Right lobe of liver (tissue), 6 donors: ENCODE results near the gene ASPSCR1. TPM values are rescaled to one million over a fixed set of nuclear protein-coding genes. Genes with fewer than 3 reads are reported as not detected.

ENCODE experiments used
- ATAC-seq, 4 donors: fragments of 200-7000 bp; cut with Tn5 transposase; one replicate each; pipeline ENCODE4 v1.9.1; 2020; ENCODE audit warnings: mild to moderate bottlenecking in 4 of 4, moderate library complexity in 4 of 4
- DNase-seq, 3 donors: peaks; one replicate each; pipeline ENCODE4 v3.0.0-alpha.2; 2020
- H3K27ac ChIP-seq, 3 donors: fragments of 200-600 bp; one replicate each; pipeline ENCODE4 v1.8.0; 2022
- H3K27me3 ChIP-seq, 2 donors: fragments of 200-600 bp; one replicate each; pipeline ENCODE4 v1.8.0; 2022
- H3K36me3 ChIP-seq, 4 donors: fragments of 200-600 bp; sonication (generic) in 1 of 4; one replicate each; pipeline versions ENCODE4 v1.5.1 to v1.8.0; 2017 to 2022; ENCODE audit warnings: control low read depth in 1 of 4
- H3K4me1 ChIP-seq, 4 donors: fragments of 200-600 bp; sonication (generic) in 1 of 4; one replicate each; pipeline versions ENCODE4 v1.5.1 to v1.8.0; 2017 to 2022; ENCODE audit warnings: control low read depth in 1 of 4
- H3K4me3 ChIP-seq, 3 donors: fragments of 200-600 bp; one replicate each; pipeline ENCODE4 v1.8.0; 2022
- H3K9me3 ChIP-seq, 4 donors: fragments of 200-600 bp; sonication (generic) in 1 of 4; one replicate each; pipeline versions ENCODE4 v1.5.1 to v1.8.0; 2017 to 2022; ENCODE audit warnings: control low read depth in 1 of 4
- POLR2A ChIP-seq: fragments of 450-650 bp; IDR thresholded peaks from one replicate; pipeline ENCODE4 v1.6.1; 2017; ENCODE audit warnings: antibody characterized with exemption, mild to moderate bottlenecking
- WGBS: methylation state at CpG from one replicate; pipeline ENCODE4 v1.1.6; 2018; ENCODE audit warnings: low coverage, low lambda C conversion rate; ENCODE audit not compliant: insufficient coverage; ENCODE audit errors: missing lambda C conversion rate; 5-methylcytosine and 5-hydroxymethylcytosine counted together
- intact Hi-C, 2 donors: fragments of 100-400 bp; cut with DNase I; formaldehyde crosslinking; loops; one replicate each; pipeline versions ENCODE4 v1.11.2 to v1.14.1; 2022
- total RNA-seq, 6 experiments: library from RNA; depleted of rRNA in 2 of 6; stranded (reverse); fragments of >200 nt in 2 of 6; fragmentation: NEBNext Ultra II Directional in 3 of 6; extraction: Animal tissue kit (Norgen Biotek cat#: 25700) in 3 of 6; gene quantifications; one replicate each; pipeline versions ENCODE4 v1.1.0 to v1.2.4, GENCODE V29; 2016 to 2023
- TF ChIP-seq, protein P1 (sequence below), 4 donors: fragments of 200-600 bp in 3 of 4; fragments of 450-650 bp in 1 of 4; IDR thresholded peaks; one replicate each; pipeline versions ENCODE4 v1.5.1 to v1.8.0; 2016 to 2022; ENCODE audit warnings: antibody characterized with exemption in 4 of 4, mild to moderate bottlenecking in 2 of 4
- donor health status: DM: no; HTN: yes; CAD: no.
- donor health status: DM: no; HTN: no; CAD: no.
- donor health status: DM: no; HTN: no; CAD: no.
- donor health status: DM: no; HTN: yes; CAD: no.
- donor health status: DM: no; HTN: yes; CAD: no.

Gene ASPSCR1
- total RNA-seq, 6 experiments from 2014 or later, result 24.4 to 55.6 (median 32.9) TPM

DNA sequence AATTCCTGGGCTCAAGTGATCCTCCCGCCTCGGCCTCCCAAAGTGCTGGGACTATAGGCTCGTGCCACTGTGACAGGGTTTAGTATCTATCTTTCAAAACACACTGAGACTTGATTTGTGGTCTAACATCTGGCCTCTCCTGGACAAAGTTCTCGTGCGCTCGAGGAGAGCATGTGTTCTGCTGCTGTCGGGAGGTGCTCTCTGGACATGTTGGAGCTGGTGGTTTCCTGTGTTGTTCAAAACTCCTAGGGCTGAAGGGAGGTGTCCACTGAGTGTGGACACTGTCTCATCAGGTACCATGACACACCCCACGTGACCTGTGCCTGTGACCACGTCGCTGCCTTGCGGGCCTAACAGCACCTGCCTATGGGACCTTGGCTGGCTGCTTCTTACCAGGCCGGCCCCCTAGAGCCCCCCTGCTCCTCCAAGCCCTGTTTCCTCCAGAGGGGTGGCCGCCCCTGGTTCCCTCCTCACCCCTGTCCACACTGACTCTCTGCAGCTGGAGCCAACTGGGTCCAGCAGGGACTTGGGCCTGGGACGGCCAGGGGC, 68.6 kb downstream of the ASPSCR1 start:
- Histone ChIP-seq H3K4me1 (peaks cover 0 to 22% (median 6%) of the 10 kb centered on the region in 4 donors), H3K9me3 (no peaks in the 10 kb centered on the region), H3K27me3 (no peaks in the 10 kb centered on the region), H3K27ac (no peak overlapping the region), H3K4me3 (no peak overlapping the region), H3K36me3 (peaks cover 0 to 3% (median under 1%) of the 10 kb centered on the region in 4 donors)
- intact Hi-C loops, result no loop called here
- peak in 1 of 4 donors; percentile 3 for ATAC-seq
- TF ChIP-seq POLR2A, result no peak
- TF ChIP-seq, protein P1, sequence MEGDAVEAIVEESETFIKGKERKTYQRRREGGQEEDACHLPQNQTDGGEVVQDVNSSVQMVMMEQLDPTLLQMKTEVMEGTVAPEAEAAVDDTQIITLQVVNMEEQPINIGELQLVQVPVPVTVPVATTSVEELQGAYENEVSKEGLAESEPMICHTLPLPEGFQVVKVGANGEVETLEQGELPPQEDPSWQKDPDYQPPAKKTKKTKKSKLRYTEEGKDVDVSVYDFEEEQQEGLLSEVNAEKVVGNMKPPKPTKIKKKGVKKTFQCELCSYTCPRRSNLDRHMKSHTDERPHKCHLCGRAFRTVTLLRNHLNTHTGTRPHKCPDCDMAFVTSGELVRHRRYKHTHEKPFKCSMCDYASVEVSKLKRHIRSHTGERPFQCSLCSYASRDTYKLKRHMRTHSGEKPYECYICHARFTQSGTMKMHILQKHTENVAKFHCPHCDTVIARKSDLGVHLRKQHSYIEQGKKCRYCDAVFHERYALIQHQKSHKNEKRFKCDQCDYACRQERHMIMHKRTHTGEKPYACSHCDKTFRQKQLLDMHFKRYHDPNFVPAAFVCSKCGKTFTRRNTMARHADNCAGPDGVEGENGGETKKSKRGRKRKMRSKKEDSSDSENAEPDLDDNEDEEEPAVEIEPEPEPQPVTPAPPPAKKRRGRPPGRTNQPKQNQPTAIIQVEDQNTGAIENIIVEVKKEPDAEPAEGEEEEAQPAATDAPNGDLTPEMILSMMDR (IDR thresholded peaks at IDR 0.05), result no peak
- WGBS, result 42% methylated on average over 5 of the region's 14 CpGs
- DNase-seq, result no peak

DNA sequence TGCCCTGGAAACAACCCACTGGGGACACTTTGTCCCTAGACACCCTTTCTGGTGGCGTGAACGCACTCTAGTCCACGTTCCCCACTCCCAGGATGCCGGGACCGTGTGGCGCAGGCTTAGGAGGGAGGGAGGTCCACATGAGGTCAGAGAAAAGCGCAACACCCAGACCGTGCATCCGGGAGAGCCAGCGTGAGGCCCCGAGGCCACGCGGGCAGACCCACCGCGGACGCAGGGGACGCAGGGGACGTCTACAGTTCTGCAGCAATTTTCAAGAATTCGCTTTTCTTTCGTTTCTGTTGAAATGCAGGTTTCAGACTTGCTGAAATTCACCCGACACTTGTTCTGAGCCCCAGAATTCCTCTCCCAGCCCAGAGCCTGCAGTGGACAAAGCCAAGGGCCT, 69.5 kb downstream of the ASPSCR1 start:
- intact Hi-C loops, result no loop called here
- Histone ChIP-seq H3K9me3 (no peaks in the 10 kb centered on the region), H3K4me1 (peaks cover 0 to 17% (median 5%) of the 10 kb centered on the region in 4 donors), H3K27me3 (no peaks in the 10 kb centered on the region), H3K4me3 (no peak overlapping the region), H3K36me3 (peaks cover 0 to 3% (median under 1%) of the 10 kb centered on the region in 4 donors), H3K27ac (no peak overlapping the region)
- TF ChIP-seq, protein P1 (IDR thresholded peaks at IDR 0.05), result no peak
- TF ChIP-seq POLR2A, result no peak
- DNase-seq, result no peak
- whole genome bisulfite sequencing, result 100% methylated on average over 1 of the region's 21 CpGs
- no peak for ATAC-seq

DNA sequence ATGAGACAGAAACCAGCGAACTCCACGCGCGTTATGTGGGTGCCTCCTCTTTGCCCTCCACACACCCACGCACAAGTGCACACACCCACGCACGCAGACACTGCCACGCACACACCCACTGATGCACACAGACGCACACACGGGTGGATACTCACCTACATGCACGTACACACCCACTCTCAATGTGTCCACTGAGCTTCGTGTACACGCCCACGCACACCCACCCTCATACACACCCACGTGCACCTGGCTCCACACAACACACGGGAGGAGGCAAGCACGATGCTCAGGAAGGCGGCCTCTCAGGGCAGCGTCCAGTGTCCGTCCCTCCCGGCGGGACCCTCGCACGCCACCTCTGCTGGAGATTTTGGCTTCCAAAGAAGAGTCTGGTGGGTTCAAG, 70.0 kb downstream of the ASPSCR1 start:
- 88% methylated on average over 8 of the region's 24 CpGs for WGBS
- TF ChIP-seq, protein P1 (IDR thresholded peaks at IDR 0.05), result no peak
- no peak for TF ChIP-seq POLR2A
- Histone ChIP-seq H3K9me3 (no peaks in the 10 kb centered on the region), H3K36me3 (peaks cover 0 to 3% (median under 1%) of the 10 kb centered on the region in 4 donors), H3K27ac (peak overlapping the region in 1 of 3 donors; percentile 33), H3K4me3 (no peak overlapping the region), H3K27me3 (no peaks in the 10 kb centered on the region), H3K4me1 (peaks cover 0 to 18% (median 5%) of the 10 kb centered on the region in 4 donors)
- no peak for ATAC-seq
- no peak for DNase-seq
- intact Hi-C loops, result no loop called here

DNA sequence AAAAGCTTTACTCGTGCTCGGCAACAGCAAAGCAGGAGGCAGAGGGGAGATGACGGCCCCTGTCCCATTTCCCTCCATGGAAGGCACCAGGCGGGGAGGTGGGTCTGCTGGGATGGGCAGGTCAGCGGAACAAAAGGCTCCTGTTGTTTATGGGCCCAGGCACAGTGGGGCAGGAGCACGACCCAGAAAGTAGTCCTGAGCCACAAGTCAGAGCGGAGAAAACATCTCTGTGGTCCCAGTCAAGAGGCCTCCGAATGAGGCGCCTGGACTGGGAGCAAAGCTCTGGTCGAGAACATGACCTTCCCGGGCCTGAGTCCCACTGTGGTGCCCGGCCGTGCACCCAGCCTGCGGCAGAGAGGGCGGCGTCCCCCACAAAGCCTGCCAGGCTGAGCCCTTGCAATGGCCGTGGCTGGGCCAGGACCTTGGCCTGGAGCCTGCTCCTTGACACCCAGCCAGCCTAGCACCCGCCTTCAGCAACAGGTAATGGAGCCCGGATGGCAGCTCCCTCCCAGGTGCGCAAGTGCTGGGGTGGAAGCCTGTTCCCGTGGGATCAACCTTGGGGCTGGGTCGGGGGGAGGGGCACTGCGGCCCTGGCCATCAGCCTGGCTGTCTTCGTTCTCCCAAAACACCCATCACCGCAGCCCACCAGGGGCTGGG, 70.6 kb downstream of the ASPSCR1 start:
- TF ChIP-seq POLR2A, result no peak
- TF ChIP-seq, protein P1 (IDR thresholded peaks at IDR 0.05), result no peak
- no peak overlapping the region for H3K4me3 ChIP-seq
- peak in 2 of 3 donors; percentile 92 to 93 for DNase-seq
- peak overlapping the region in 1 of 3 donors; percentile 33 for H3K27ac ChIP-seq
- WGBS, result 75% methylated on average over 7 of the region's 25 CpGs
- peak; percentile 36 to 84 (median 65) for ATAC-seq
- H3K9me3 ChIP-seq, result no peaks in the 10 kb centered on the region
- no peaks in the 10 kb centered on the region for H3K27me3 ChIP-seq
- H3K4me1 ChIP-seq, result peaks cover 0 to 22% (median 8%) of the 10 kb centered on the region in 4 donors
- peaks cover 0 to 3% (median under 1%) of the 10 kb centered on the region in 4 donors for H3K36me3 ChIP-seq
- intact Hi-C loops, result no loop called here
